MM.1S (cell line): Measurements from ENCODE around the gene CACNA1E.

Experiments used
- EZH2 ChIP-seq: fragments of 300-600 bp; sonication (generic); optimal IDR thresholded peaks from 2 replicates; pipeline ENCODE3; 2017; ENCODE audit warnings: low read depth, mild to moderate bottlenecking, antibody characterized with exemption, low read length, mixed read lengths
- TF ChIP-seq, protein P1 (sequence below): fragments of 300-600 bp; sonication (generic); IDR thresholded peaks from 2 replicates; pipeline ENCODE4 v1.5.1; 2016; ENCODE audit warnings: antibody characterized with exemption, low read length, mixed read lengths

DNA sequence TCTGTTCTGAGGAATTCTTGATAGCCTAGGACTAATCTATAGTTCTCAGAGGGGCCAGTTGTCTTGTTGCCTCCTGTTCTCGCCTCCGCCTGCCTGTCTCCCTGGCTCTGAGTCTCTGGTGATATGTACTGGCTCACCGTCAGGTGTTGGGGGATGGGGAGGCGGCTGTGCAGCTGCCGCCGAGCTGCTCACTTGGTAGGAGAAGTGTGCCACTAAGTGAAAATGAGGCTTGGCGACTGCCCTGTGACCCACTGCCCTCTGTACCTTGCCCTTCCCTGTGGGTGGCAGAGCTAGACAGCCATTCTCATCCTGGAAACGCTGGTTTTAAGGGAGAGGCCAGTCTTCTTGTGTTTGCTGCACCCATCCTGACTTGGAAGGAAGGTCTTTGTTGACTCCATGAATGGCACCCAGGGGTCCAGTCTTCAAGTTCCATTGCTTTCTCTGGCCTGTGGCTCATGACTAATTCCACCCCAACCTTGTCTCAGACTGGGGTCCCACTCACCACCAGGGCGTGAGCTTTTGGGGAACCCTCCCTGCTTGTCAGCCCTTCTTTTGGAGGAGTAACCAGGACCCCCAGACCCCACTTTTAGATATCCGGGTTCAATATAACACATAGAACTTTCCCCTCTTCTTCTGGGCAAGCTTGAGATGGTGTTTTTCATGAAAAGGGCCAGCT, 120.6 kb downstream of the CACNA1E start:
- TF ChIP-seq, protein P1, sequence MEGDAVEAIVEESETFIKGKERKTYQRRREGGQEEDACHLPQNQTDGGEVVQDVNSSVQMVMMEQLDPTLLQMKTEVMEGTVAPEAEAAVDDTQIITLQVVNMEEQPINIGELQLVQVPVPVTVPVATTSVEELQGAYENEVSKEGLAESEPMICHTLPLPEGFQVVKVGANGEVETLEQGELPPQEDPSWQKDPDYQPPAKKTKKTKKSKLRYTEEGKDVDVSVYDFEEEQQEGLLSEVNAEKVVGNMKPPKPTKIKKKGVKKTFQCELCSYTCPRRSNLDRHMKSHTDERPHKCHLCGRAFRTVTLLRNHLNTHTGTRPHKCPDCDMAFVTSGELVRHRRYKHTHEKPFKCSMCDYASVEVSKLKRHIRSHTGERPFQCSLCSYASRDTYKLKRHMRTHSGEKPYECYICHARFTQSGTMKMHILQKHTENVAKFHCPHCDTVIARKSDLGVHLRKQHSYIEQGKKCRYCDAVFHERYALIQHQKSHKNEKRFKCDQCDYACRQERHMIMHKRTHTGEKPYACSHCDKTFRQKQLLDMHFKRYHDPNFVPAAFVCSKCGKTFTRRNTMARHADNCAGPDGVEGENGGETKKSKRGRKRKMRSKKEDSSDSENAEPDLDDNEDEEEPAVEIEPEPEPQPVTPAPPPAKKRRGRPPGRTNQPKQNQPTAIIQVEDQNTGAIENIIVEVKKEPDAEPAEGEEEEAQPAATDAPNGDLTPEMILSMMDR: no peak
- no peak for TF ChIP-seq EZH2
